HG03108 (cell line): ENCODE measurements around the gene OCA2.
"Not testable (repeated sequence)": the region's sequence is repeated elsewhere in the genome, so short reads cannot be mapped to it uniquely, and the experiment has no call there.

Experiments used
- ATAC-seq: cut with Tn5 transposase; IDR thresholded peaks from one replicate; pipeline ENCODE4 v1.9.1; 2021; ENCODE audit warnings: moderate library complexity; ENCODE audit not compliant: unreplicated experiment

The OCA2 gene

GRCh38 chr15:28026221-28026620 lies 72.9 kb downstream of the OCA2 start:
- ATAC-seq, result no peak

GRCh38 chr15:28025413-28025812 lies 73.7 kb downstream of the OCA2 start:
- ATAC-seq, result no peak

DNA sequence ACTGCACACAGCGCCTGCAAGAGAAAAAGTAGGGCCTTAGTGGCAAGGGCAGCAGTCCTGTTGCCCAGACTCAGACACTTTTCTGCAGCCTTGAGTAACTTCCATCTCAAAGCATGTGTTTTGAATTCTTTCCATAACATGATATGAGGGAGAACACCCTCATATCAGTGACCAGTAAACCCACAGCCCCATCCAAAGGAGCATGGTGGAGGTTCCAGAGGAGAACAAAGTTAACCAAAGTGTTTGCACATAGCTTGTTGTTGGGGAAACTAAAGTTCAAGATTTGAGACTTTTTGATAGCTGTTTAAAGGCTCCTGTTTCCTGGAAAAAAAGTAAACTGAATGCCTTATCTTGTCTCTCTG lies 74.2 kb downstream of the OCA2 start:
- no peak for ATAC-seq

GRCh38 chr15:28023933-28024888 lies 74.9 kb downstream of the OCA2 start:
- ATAC-seq, result no peak

DNA sequence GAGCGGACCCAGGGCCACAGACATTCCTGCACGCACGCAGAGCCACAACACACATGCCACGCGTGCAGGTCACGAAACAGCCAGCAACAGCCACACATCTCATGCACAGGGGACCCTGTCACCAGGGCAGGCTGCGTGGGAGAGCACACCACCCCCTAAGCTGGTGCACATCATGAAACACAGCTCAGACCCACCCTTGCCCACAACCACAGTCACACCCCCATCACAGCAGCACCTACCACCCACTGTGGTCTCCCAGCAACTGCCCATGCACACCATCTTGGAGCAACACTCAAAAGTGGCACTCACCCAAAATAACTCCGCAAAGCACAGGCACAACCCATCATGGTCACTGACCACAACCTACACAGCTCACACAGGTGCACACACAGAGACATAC lies 75.7 kb downstream of the OCA2 start:
- no peak for ATAC-seq

DNA sequence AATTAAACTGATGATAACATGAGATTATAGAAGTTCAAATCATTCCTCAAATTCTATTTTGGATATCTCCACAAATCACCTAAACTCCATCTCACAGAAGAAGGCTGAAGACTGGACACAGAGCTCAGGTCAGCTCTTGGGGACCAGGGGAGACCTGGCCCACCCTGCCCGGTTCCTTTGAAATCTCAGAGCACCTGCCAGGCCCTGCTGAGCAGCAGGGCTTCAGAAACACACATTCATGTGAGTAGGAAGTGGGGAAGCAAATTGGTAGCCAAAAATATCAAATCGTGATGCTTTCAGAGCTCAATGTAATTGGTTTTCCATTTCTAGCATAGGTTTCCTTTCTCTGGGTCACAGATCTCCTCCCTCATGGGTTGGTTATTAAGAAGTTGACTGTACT lies 76.2 kb downstream of the OCA2 start:
- no peak for ATAC-seq

DNA sequence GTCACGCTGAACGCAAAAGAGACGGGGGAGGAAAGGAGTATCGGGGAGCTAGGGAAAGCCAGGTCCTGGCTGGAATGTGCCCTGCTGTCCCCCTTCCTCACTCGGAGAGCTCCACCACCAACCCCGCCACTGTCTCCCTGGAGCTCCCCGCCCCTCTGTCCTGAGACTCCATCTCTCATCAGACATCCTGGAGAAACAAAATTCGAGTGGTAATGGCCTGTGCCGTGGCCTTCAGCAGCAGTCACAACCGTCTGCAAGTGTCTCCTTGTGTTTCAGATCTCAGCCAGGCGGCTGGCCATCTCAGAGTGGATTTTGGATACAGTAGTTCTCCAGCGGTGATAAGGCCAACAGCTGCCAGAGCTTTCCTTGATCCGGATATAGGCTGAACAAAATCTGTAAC lies 76.9 kb downstream of the OCA2 start:
- ATAC-seq, result no peak

GRCh38 chr15:28021281-28022039 lies 77.7 kb downstream of the OCA2 start:
- no peak for ATAC-seq

DNA sequence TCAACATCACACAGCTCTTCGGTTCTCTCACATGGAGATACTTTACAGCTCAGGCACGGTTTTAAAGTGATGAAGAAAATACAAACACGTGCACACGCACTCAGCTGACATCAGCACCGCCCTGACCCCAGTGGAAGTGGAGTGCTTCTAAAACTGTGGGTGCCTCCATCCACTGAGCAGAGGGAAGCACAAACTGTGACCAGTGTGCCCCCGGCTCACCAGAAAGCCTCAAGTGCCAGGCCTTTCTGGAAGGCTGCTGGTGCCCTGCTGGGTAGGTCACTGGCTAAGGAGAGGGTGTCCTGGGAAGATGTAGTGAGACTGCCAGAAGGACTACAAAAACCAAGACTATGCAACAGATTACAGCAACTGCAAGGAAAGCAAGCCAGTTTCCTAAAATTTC lies 78.5 kb downstream of the OCA2 start:
- no peak for ATAC-seq

GRCh38 chr15:28019594-28020309 lies 79.4 kb downstream of the OCA2 start:
- no peak for ATAC-seq

- ATAC-seq, result no peak
These were observed 80.6 kb downstream of the OCA2 start for GRCh38 chr15:28018291-28019044.

DNA sequence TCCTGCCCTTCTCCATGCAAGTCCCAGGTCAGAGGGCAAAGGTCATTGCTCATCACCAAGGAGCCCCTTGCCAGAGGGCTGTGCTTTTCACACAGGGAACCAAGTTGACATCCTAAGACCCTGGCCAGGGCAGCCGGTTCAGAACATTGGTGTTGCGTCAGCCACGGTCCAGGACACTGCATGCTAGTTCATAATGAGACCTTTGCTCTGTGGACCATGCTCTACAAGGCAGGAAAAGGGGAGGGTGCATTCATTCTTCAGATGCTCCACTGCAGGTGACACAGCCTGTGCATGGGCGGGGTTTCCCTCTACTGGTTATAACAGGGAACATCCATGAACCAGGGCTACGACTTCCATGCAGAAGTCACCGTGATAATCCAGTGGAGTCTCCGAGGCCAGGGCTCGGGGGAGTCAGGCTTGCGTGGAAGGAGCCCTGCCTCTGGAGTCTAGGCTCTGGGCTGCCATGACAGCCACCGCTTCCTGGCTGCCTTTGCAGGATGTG lies 81.6 kb downstream of the OCA2 start:
- no peak for ATAC-seq

- no peak for ATAC-seq
These were observed 83.3 kb downstream of the OCA2 start for GRCh38 chr15:28015855-28016254.

DNA sequence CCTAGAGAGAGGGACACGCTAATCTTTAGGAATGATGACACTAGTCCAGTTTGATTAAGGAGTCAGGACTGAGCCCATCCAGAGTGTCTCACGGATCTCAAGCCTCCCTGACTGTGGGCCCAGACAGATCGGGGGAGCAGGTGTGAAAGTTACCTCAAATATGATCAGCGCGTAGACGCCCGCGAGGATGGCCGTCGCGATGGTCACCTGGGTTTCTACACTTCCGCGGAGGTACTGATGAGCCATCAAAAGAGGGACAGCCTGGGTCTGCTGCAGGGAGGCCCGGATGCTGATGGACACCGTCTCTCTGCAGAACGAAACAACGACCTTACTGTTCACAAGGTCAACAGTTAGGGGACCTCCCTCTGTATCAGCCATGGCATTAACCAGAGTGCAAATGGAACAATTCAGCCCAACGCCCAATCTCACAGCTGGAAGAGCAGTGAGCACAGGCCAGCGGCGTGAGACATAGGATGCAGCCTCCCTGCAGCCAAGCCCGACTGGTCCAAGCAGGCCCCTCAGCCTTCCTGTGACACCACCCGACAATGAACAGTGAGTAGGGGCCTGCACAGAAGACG lies 84.4 kb downstream of the OCA2 start:
- no peak for ATAC-seq

DNA sequence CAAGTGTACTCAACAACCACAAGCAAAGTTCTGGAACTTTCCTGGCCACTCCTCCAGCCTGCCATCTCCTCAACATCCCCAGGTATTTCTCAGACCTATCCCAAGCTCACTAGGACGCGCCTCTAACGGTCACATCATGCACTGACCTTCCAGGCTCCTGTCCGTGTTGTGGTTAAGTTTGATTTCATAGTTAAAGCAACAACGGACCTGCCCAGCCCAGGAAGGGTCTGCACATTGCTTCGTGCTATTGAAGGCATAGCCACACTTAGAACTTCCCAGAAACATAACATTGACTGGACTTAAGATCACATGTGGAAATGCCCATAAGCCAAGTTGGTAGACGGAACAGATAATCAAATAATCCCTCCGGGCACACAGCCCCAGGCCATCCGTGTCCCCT lies 85.1 kb downstream of the OCA2 start:
- ATAC-seq, result no peak

GRCh38 chr15:28013480-28013879 lies 85.6 kb downstream of the OCA2 start:
- no peak for ATAC-seq

DNA sequence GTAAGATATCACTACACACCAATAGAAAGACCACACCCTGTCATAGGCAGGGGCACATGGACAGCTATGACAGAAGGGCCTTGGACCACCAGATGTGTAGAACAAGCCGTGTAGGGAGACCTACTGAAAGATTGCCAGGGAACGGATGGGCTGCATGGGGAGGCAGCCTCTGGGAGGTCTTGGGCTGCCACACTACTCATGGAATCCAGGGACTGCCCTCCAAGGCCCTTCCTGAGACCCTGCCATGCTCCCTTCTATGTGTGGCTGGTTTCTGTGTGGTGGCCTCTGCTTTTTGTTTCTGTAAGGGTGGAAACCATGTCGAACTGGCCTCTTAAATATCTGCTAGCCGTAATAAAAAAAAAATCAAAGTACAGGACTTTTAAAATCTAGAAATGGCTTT lies 86.9 kb downstream of the OCA2 start:
- ATAC-seq, result no peak

DNA sequence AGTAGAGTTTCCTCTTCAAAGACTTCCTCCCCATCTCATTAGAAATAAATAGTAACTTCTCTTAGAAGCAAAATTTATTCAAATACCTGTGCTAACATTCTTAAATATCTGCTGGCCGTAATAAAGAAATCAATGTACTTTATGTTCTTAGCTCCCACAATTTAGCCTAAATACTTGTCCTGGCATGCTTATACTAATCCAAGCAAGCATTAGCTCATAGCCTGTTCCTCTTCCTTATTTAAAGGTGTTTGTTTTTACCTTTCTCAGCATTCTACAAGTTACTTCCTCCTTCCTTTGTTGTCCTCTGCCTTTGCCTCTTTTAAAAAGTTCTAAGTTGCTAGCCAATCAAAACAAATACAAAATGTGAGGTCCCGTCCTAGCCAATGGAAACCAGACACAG lies 90.9 kb downstream of the OCA2 start:
- ATAC-seq, result not testable (repeated sequence)

- no peak for ATAC-seq
These were observed 92.8 kb downstream of the OCA2 start for GRCh38 chr15:28006116-28006905.
